IMR-90 (cell line): ENCODE measurements around the gene HIF1A. TPM values are rescaled to one million over a fixed set of nuclear protein-coding genes. Genes with fewer than 3 reads are reported as not detected.

Source experiments
- ATAC-seq: fragments of 200-7000 bp; cut with Tn5 transposase; 2 replicates; pipeline ENCODE4 v1.9.1; 2020; ENCODE audit warnings: low read depth, mild to moderate bottlenecking, moderate library complexity
- BruUV-seq: library from RNA; stranded (reverse); fragments of 400-500 nt; replicated peaks from 2 replicates; lab custom pipeline; 2021; lab: Mats Ljungman, UMichigan
- CTCF ChIA-PET: fragments of 300-600 bp; formaldehyde crosslinking; extraction: SDS; loops from one replicate; lab custom pipeline; 2021; ENCODE audit warnings: antibody characterized with exemption; lab: Yijun Ruan, JAX
- POLR2A ChIA-PET: fragments of 300-600 bp; sonication (Branson Sonifier 250); formaldehyde crosslinking; loops from one replicate; lab custom pipeline; 2022; ENCODE audit warnings: antibody characterized with exemption; ENCODE audit not compliant: unreplicated experiment; lab: Charles Lee
- DNase-seq: peaks from one replicate; pipeline ENCODE4 v3.0.0; 2013
- H2AFZ ChIP-seq: replicated peaks from 2 replicates; pipeline ENCODE3; 2013; ENCODE audit warnings: low read length, mild to moderate bottlenecking; ENCODE audit not compliant: poor library complexity
- H2AK5ac ChIP-seq: 2 replicates; pipeline ENCODE4 v1.6.1; 2013; ENCODE audit warnings: low read depth, low read length, inconsistent platforms
- H2AK9ac ChIP-seq: replicated peaks from 2 replicates; pipeline ENCODE3; 2013; ENCODE audit warnings: mild to moderate bottlenecking, low read depth, low read length, moderate library complexity; ENCODE audit not compliant: poor library complexity
- H2BK120ac ChIP-seq: 2 replicates; pipeline ENCODE4 v1.6.1; 2013; ENCODE audit warnings: low read depth, low read length, inconsistent platforms
- H2BK15ac ChIP-seq: 3 replicates; pipeline ENCODE4 v1.6.1; 2013; ENCODE audit warnings: low read depth, low read length, inconsistent platforms
- H2BK20ac ChIP-seq: 2 replicates; pipeline ENCODE4 v1.6.1; 2013; ENCODE audit warnings: low read depth, mild to moderate bottlenecking, inconsistent platforms, low read length, moderate library complexity
- H2BK5ac ChIP-seq: 2 replicates; pipeline ENCODE4 v1.6.1; 2013; ENCODE audit warnings: mild to moderate bottlenecking, low read depth, low read length, inconsistent platforms; ENCODE audit not compliant: poor library complexity, severe bottlenecking
- H3K14ac ChIP-seq: replicated peaks from 2 replicates; pipeline ENCODE4 v1.6.1; 2013; ENCODE audit warnings: low read depth, low read length, inconsistent platforms
- H3K18ac ChIP-seq: 2 replicates; pipeline ENCODE4 v1.6.1; 2013; ENCODE audit warnings: low read depth, low read length, control low read depth
- H3K23ac ChIP-seq: 2 replicates; pipeline ENCODE4 v1.6.1; 2013; ENCODE audit warnings: low read depth, low read length, inconsistent platforms
- H3K27ac ChIP-seq: 2 replicates; pipeline ENCODE4 v1.5.1; 2013; ENCODE audit warnings: mild to moderate bottlenecking, control low read depth, low read length; ENCODE audit not compliant: insufficient read depth
- H3K27me3 ChIP-seq: 2 replicates; pipeline ENCODE4 v1.6.1; 2013; ENCODE audit warnings: low read length; ENCODE audit not compliant: control insufficient read depth, insufficient read depth
- H3K36me3 ChIP-seq: 2 replicates; pipeline ENCODE4 v1.6.1; 2013; ENCODE audit warnings: low read length, mixed read lengths; ENCODE audit not compliant: control insufficient read depth, insufficient read depth
- H3K4ac ChIP-seq: 2 replicates; pipeline ENCODE4 v1.6.1; 2013; ENCODE audit warnings: low read depth, low read length, inconsistent platforms
- H3K4me1 ChIP-seq: 2 replicates; pipeline ENCODE4 v1.6.1; 2013; ENCODE audit warnings: low read length, mixed read lengths; ENCODE audit not compliant: control insufficient read depth, insufficient read depth
- H3K4me2 ChIP-seq: 2 replicates; pipeline ENCODE4 v1.6.1; 2013; ENCODE audit warnings: low read depth, mild to moderate bottlenecking, control low read depth, low read length, moderate library complexity
- H3K4me3 ChIP-seq: 2 replicates; pipeline ENCODE4 v1.5.1; 2013; ENCODE audit warnings: low read depth, mild to moderate bottlenecking, control low read depth, low read length, moderate library complexity; ENCODE audit not compliant: insufficient read depth
- H3K56ac ChIP-seq: 2 replicates; pipeline ENCODE4 v1.6.1; 2013; ENCODE audit warnings: low read length, inconsistent platforms; ENCODE audit not compliant: insufficient read depth; ENCODE audit errors: extremely low read depth
- H3K79me1 ChIP-seq, 2 experiments: 2 replicates each; pipeline ENCODE4 v1.6.1; 2013; ENCODE audit warnings: low read length in 2 of 2, inconsistent platforms in 1 of 2, low read depth in 1 of 2
- H3K9ac ChIP-seq: 2 replicates; pipeline ENCODE4 v1.6.1; 2013; ENCODE audit warnings: low read depth, low read length, control low read depth
- H3K9me1 ChIP-seq: 2 replicates; pipeline ENCODE4 v1.6.1; 2013; ENCODE audit warnings: low read length, inconsistent platforms; ENCODE audit not compliant: insufficient read depth
- H3K9me3 ChIP-seq: 2 replicates; pipeline ENCODE4 v1.6.1; 2013; ENCODE audit warnings: low read length; ENCODE audit not compliant: control insufficient read depth, insufficient read depth
- H4K20me1 ChIP-seq: 2 replicates; pipeline ENCODE4 v1.6.1; 2013; ENCODE audit warnings: low read length, inconsistent platforms; ENCODE audit not compliant: insufficient read depth
- H4K5ac ChIP-seq: 2 replicates; pipeline ENCODE4 v1.6.1; 2013; ENCODE audit warnings: mild to moderate bottlenecking, low read depth, low read length, control low read depth
- H4K8ac ChIP-seq, 2 experiments: 2 replicates each; pipeline ENCODE4 v1.6.1; 2013; ENCODE audit warnings: low read depth in 2 of 2, low read length in 2 of 2, control low read depth in 1 of 2, inconsistent platforms in 1 of 2
- H4K91ac ChIP-seq: 2 replicates; pipeline ENCODE4 v1.6.1; 2013; ENCODE audit warnings: low read depth, low read length, inconsistent platforms; ENCODE audit not compliant: insufficient read depth
- BHLHE40 ChIP-seq: fragments of 150-350 bp; IDR thresholded peaks from 2 replicates; pipeline ENCODE4 v1.6.1; 2016; ENCODE audit warnings: mild to moderate bottlenecking, low read depth, low read length
- CEBPB ChIP-seq: IDR thresholded peaks from 2 replicates; pipeline ENCODE4 v1.6.1; 2012; ENCODE audit warnings: low read depth, low read length, improper control_type of control experiment
- CHD1 ChIP-seq: IDR thresholded peaks from 2 replicates; pipeline ENCODE4 v1.6.1; 2012; ENCODE audit warnings: low read depth, low read length, improper control_type of control experiment
- FOS ChIP-seq: fragments of 150-350 bp; IDR thresholded peaks from 2 replicates; pipeline ENCODE4 v1.6.1; 2016; ENCODE audit warnings: low read depth, low read length
- MAFK ChIP-seq: IDR thresholded peaks from 2 replicates; pipeline ENCODE4 v1.6.1; 2012; ENCODE audit warnings: low read depth, low read length, improper control_type of control experiment
- MAZ ChIP-seq: IDR thresholded peaks from 2 replicates; pipeline ENCODE4 v1.6.1; 2012; ENCODE audit warnings: low read depth, mild to moderate bottlenecking, low read length, improper control_type of control experiment, moderate library complexity, borderline replicate concordance
- MXI1 ChIP-seq: IDR thresholded peaks from 2 replicates; pipeline ENCODE4 v1.6.1; 2012; ENCODE audit warnings: low read depth, mild to moderate bottlenecking, low read length, moderate library complexity, borderline replicate concordance
- RAD21 ChIP-seq: IDR thresholded peaks from 2 replicates; pipeline ENCODE4 v1.6.1; 2012; ENCODE audit warnings: low read length, improper control_type of control experiment
- RCOR1 ChIP-seq: IDR thresholded peaks from 2 replicates; pipeline ENCODE4 v1.6.1; 2012; ENCODE audit warnings: mild to moderate bottlenecking, low read length, improper control_type of control experiment; ENCODE audit not compliant: insufficient replicate concordance
- RFX5 ChIP-seq: IDR thresholded peaks from 2 replicates; pipeline ENCODE4 v1.8.0; 2012; ENCODE audit warnings: low read depth, mild to moderate bottlenecking, low read length, moderate library complexity
- WGBS, 2 experiments: methylation state at CpG; one replicate each; pipeline versions ENCODE4 v1.1.5 to v1.1.7; 2013; ENCODE audit warnings: missing lambda C conversion rate in 2 of 2; ENCODE audit not compliant: insufficient read length in 1 of 2; ENCODE audit errors: extremely low coverage in 2 of 2; 5-methylcytosine and 5-hydroxymethylcytosine counted together
- dilution Hi-C: fragments of 300-500 bp; cut with HindIII; formaldehyde crosslinking; loops from one replicate; pipeline ENCODE4 v1.14.3; 2018; ENCODE audit warnings: low sequenced_read_pairs; ENCODE audit not compliant: unreplicated experiment
- in situ Hi-C: fragments of 300-500 bp; cut with MboI; formaldehyde crosslinking; loops from 3 replicates; pipeline ENCODE4 v1.14.3; 2019; ENCODE audit warnings: low sequenced_read_pairs, inconsistent platforms, mixed read lengths
- intact Hi-C: fragments of 100-400 bp; cut with micrococcal nuclease; formaldehyde crosslinking; loops from 2 replicates; pipeline ENCODE4 v1.10.0; 2022
- polyA plus RNA-seq, 3 experiments: library from polyadenylated mRNA; depleted of rRNA; stranded (reverse); fragments of >200 nt; gene quantifications; 2 replicates each; pipeline ENCODE4 v1.2.3, GENCODE V29; 2012; ENCODE audit warnings: low replicate concordance in 1 of 3
- total RNA-seq: library from RNA; depleted of rRNA; stranded (reverse); fragments of >200 nt; gene quantifications from 2 replicates; pipeline ENCODE4 v1.2.3, GENCODE V29; 2012
- TF ChIP-seq, protein P1 (sequence below): fragments of 150-350 bp; IDR thresholded peaks from 2 replicates; pipeline ENCODE4 v1.6.1; 2016; ENCODE audit warnings: low read depth, mild to moderate bottlenecking, low read length, moderate library complexity, borderline replicate concordance
- TF ChIP-seq, protein P2 (sequence below): conservative IDR thresholded peaks from 2 replicates; pipeline ENCODE4 v1.5.1; 2012; ENCODE audit warnings: mild to moderate bottlenecking, low read depth, low read length, improper control_type of control experiment

The HIF1A gene
- total and polyA plus RNA-seq, 2 of the 4 experiments (the other 2 are of a cell fraction): 128 to 301 TPM

DNA sequence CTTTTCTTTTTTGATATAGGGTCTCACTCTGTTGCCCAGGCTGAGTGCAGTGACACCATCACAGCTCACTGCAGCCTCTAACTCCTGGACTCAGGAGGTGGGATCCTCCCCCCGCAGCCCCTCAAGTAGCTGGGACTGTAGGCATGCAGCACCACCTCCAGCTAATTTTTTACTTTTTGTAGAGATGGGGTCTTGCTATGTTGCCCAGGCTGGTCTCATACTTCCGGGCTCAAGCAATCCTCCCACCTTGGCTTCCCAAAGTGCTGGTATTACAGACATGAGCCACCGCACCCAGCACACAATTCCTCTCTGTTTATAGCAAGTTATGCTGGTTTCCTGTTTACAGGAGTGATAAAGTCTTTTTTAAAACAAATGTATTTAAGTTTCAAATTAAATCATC is 39.5 kb upstream of the HIF1A start:
- Histone ChIP-seq H3K27me3 (no peaks in the 10 kb centered on the region), H2AK9ac (no peak overlapping the region), H4K91ac (no peak overlapping the region), H3K4me3 (no peak overlapping the region), H2AFZ (no peak overlapping the region), H3K23ac (no peak overlapping the region), H3K36me3 (no peaks in the 10 kb centered on the region), H2BK20ac (no peak overlapping the region), H2BK120ac (no peak overlapping the region), H4K20me1 (no peaks in the 10 kb centered on the region), H3K27ac (no peak overlapping the region), H4K8ac (no peak overlapping the region), H2AK5ac (no peak overlapping the region), H3K56ac (no peak overlapping the region), H2BK5ac (no peak overlapping the region), H3K9ac (no peak overlapping the region), H3K4me1 (peaks cover 8% of the 10 kb centered on the region), H3K9me3 (no peaks in the 10 kb centered on the region), H3K4me2 (no peak overlapping the region), H4K5ac (no peak overlapping the region), H3K4ac (no peak overlapping the region), H3K9me1 (no peaks in the 10 kb centered on the region), H3K18ac (no peak overlapping the region), H3K14ac (no peak overlapping the region), H2BK15ac (no peak overlapping the region), H3K79me1 (no peaks in the 10 kb centered on the region)
- no CpG with 5 or more reads among the region's 3 CpGs for WGBS, 2 experiments
- ChIA-PET CTCF (no interaction called here), POLR2A (no interaction called here)
- dilution Hi-C loops (no loop called here), in situ Hi-C loops (no loop called here), intact Hi-C loops (no loop called here)
- DNase-seq (no peak), ATAC-seq (no peak)
- BruUV-seq: no TSS peak
- no peak for TF ChIP-seq RFX5
- no peak for TF ChIP-seq FOS
- no peak for TF ChIP-seq MXI1
- no peak for TF ChIP-seq MAZ
- TF ChIP-seq RAD21: no peak
- no peak for TF ChIP-seq RCOR1
- TF ChIP-seq, protein P1, sequence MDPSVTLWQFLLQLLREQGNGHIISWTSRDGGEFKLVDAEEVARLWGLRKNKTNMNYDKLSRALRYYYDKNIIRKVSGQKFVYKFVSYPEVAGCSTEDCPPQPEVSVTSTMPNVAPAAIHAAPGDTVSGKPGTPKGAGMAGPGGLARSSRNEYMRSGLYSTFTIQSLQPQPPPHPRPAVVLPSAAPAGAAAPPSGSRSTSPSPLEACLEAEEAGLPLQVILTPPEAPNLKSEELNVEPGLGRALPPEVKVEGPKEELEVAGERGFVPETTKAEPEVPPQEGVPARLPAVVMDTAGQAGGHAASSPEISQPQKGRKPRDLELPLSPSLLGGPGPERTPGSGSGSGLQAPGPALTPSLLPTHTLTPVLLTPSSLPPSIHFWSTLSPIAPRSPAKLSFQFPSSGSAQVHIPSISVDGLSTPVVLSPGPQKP: no peak
- no peak for TF ChIP-seq CEBPB
- no peak for TF ChIP-seq BHLHE40
- no peak for TF ChIP-seq CHD1
- no peak for TF ChIP-seq MAFK
- TF ChIP-seq, protein P2, sequence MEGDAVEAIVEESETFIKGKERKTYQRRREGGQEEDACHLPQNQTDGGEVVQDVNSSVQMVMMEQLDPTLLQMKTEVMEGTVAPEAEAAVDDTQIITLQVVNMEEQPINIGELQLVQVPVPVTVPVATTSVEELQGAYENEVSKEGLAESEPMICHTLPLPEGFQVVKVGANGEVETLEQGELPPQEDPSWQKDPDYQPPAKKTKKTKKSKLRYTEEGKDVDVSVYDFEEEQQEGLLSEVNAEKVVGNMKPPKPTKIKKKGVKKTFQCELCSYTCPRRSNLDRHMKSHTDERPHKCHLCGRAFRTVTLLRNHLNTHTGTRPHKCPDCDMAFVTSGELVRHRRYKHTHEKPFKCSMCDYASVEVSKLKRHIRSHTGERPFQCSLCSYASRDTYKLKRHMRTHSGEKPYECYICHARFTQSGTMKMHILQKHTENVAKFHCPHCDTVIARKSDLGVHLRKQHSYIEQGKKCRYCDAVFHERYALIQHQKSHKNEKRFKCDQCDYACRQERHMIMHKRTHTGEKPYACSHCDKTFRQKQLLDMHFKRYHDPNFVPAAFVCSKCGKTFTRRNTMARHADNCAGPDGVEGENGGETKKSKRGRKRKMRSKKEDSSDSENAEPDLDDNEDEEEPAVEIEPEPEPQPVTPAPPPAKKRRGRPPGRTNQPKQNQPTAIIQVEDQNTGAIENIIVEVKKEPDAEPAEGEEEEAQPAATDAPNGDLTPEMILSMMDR: no peak
